Measurements from ENCODE around the gene DCDC2C. TPM values are rescaled to one million over a fixed set of nuclear protein-coding genes. Genes with fewer than 3 reads are reported as not detected.
A peak's percentile ranks its signal among the peaks of the same experiment; 100 is the strongest.

The DCDC2C gene
- total and polyA plus RNA-seq, 7 experiments from 2014 or later = not detected

GRCh38 chr2:3664925-3665324, 38.5 kb upstream of the DCDC2C start:
- peaks cover 0 to 8% (median 5%) of the 10 kb centered on the region in 5 donors for H3K27me3 Mint-ChIP-seq
- H3K9me3 ChIP-seq (ENCODE audit: control insufficient read depth in 2 of 3, low read length in 3 of 3) = no peaks in the 10 kb centered on the region
- ChIA-PET CTCF (interaction anchor here (0.7 kb wide), 1 partner anchor 1545 kb away, joined by 4 read pairs; no protein-coding TSS in a partner anchor), POLR2A (no interaction called here)
- H3K36me3 ChIP-seq (ENCODE audit: control insufficient read depth in 2 of 3, insufficient read depth in 3 of 3, low read length in 3 of 3) = no peaks in the 10 kb centered on the region
- no peaks in the 10 kb centered on the region for H3K27me3 ChIP-seq (ENCODE audit: control insufficient read depth in 2 of 2, insufficient read depth in 2 of 2, low read length in 2 of 2)
- no peak for DNase-seq
- no peak for ATAC-seq
- H3K4me1 Mint-ChIP-seq = peaks cover 0 to 5% (median 0%) of the 10 kb centered on the region in 7 donors
- H3K36me3 Mint-ChIP-seq = no peaks in the 10 kb centered on the region
- H3K4me3 ChIP-seq (ENCODE audit: low read length) = no peak overlapping the region
- intact Hi-C loops (cut with micrococcal nuclease) = no loop called here
- H3K9me3 Mint-ChIP-seq = peaks cover 0 to 1% (median 0%) of the 10 kb centered on the region in 11 donors
- H3K4me1 ChIP-seq (ENCODE audit: control insufficient read depth in 2 of 2, insufficient read depth in 2 of 2, low read length in 2 of 2) = no peaks in the 10 kb centered on the region
- H3K27ac ChIP-seq (ENCODE audit: low read depth, low read length) = no peak overlapping the region
- no peak overlapping the region for H3K4me3 Mint-ChIP-seq
- no peak overlapping the region for H3K27ac Mint-ChIP-seq

DNA sequence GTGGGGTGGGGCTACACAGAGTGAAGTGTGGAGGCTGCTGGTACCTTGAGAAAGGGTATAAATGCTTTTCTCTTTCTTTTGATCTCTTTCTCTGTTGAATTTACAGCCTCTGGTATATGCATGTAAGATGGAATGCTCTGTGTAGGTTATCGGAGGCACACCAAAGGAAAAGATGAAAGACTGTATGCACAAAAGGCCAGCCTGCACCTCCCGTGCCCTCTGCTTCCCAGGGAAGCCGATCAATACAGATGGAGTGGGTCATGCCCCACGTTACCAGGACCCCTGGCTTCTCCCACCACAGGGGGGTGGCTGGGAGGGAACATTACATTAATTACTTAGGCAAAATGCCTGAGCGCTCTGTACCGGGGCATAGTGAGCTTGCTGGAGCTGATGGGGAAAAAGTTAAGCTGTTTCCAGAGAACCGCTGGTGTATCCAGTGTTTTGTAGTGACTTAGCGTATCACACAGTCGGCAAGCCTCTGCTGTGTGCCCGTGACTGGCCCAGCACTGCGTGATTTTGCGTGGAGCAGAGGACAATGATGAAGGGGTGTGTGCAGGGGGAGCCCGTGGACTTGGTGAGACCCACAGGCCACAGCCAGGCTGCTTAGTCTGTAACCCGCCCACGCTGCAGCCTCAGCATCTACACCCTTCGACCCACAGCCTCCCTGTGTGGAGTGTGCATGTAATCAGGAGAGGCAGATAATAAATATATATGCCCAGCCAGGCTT, 37.3 kb upstream of the DCDC2C start:
- H3K4me3 ChIP-seq (ENCODE audit: low read length) = no peak overlapping the region
- H3K4me1 Mint-ChIP-seq = no peaks in the 10 kb centered on the region
- H3K4me3 Mint-ChIP-seq = no peak overlapping the region
- intact Hi-C loops (cut with micrococcal nuclease) = no loop called here
- no peaks in the 10 kb centered on the region for H3K36me3 ChIP-seq (ENCODE audit: control insufficient read depth in 2 of 3, insufficient read depth in 3 of 3, low read length in 3 of 3)
- H3K27ac ChIP-seq (ENCODE audit: low read depth, low read length) = no peak overlapping the region
- H3K27me3 ChIP-seq (ENCODE audit: control insufficient read depth in 2 of 2, insufficient read depth in 2 of 2, low read length in 2 of 2) = no peaks in the 10 kb centered on the region
- ATAC-seq (no peak), DNase-seq (peak in 1 of 9 donors; percentile 7)
- H3K9me3 ChIP-seq (ENCODE audit: control insufficient read depth in 2 of 3, low read length in 3 of 3) = no peaks in the 10 kb centered on the region
- H3K27me3 Mint-ChIP-seq = peaks cover 0 to 9% (median 5%) of the 10 kb centered on the region in 5 donors
- H3K4me1 ChIP-seq (ENCODE audit: control insufficient read depth in 2 of 2, insufficient read depth in 2 of 2, low read length in 2 of 2) = no peaks in the 10 kb centered on the region
- peaks cover 0 to 1% (median 0%) of the 10 kb centered on the region in 11 donors for H3K9me3 Mint-ChIP-seq
- no peaks in the 10 kb centered on the region for H3K36me3 Mint-ChIP-seq
- ChIA-PET POLR2A (no interaction called here), CTCF (no interaction called here)
- H3K27ac Mint-ChIP-seq = no peak overlapping the region

- no peaks in the 10 kb centered on the region for H3K4me1 ChIP-seq (ENCODE audit: control insufficient read depth in 2 of 2, insufficient read depth in 2 of 2, low read length in 2 of 2)
- H3K36me3 Mint-ChIP-seq = no peaks in the 10 kb centered on the region
- CTCF ChIA-PET = no interaction called here
- H3K27ac Mint-ChIP-seq = no peak overlapping the region
- POLR2A ChIA-PET = no interaction called here
- no peaks in the 10 kb centered on the region for H3K4me1 Mint-ChIP-seq
- intact Hi-C loops (cut with micrococcal nuclease) = no loop called here
- DNase-seq (peak in 1 of 9 donors; percentile 9), ATAC-seq (no peak)
- H3K27ac ChIP-seq (ENCODE audit: low read depth, low read length) = no peak overlapping the region
- no peak overlapping the region for H3K4me3 Mint-ChIP-seq
- H3K4me3 ChIP-seq (ENCODE audit: low read length) = no peak overlapping the region
- H3K9me3 ChIP-seq (ENCODE audit: control insufficient read depth in 2 of 3, low read length in 3 of 3) = no peaks in the 10 kb centered on the region
- H3K27me3 ChIP-seq (ENCODE audit: control insufficient read depth in 2 of 2, insufficient read depth in 2 of 2, low read length in 2 of 2) = no peaks in the 10 kb centered on the region
- H3K27me3 Mint-ChIP-seq = peaks cover 0 to 9% (median 5%) of the 10 kb centered on the region in 5 donors
- no peaks in the 10 kb centered on the region for H3K36me3 ChIP-seq (ENCODE audit: control insufficient read depth in 2 of 3, insufficient read depth in 3 of 3, low read length in 3 of 3)
- peaks cover 0 to 1% (median 0%) of the 10 kb centered on the region in 11 donors for H3K9me3 Mint-ChIP-seq
These were observed 36.8 kb upstream of the DCDC2C start for GRCh38 chr2:3666613-3666975.

- no peak overlapping the region for H3K27ac Mint-ChIP-seq
- H3K27me3 Mint-ChIP-seq = peaks cover 0 to 9% (median 5%) of the 10 kb centered on the region in 5 donors
- no peak overlapping the region for H3K4me3 Mint-ChIP-seq
- Histone ChIP-seq H3K9me3 (ENCODE audit: control insufficient read depth in 2 of 3, low read length in 3 of 3) (no peaks in the 10 kb centered on the region), H3K4me1 (ENCODE audit: control insufficient read depth in 2 of 2, insufficient read depth in 2 of 2, low read length in 2 of 2) (no peaks in the 10 kb centered on the region), H3K27ac (ENCODE audit: low read depth, low read length) (no peak overlapping the region), H3K27me3 (ENCODE audit: control insufficient read depth in 2 of 2, insufficient read depth in 2 of 2, low read length in 2 of 2) (no peaks in the 10 kb centered on the region), H3K36me3 (ENCODE audit: control insufficient read depth in 2 of 3, insufficient read depth in 3 of 3, low read length in 3 of 3) (no peaks in the 10 kb centered on the region), H3K4me3 (ENCODE audit: low read length) (no peak overlapping the region)
- ChIA-PET CTCF (no interaction called here), POLR2A (no interaction called here)
- H3K9me3 Mint-ChIP-seq = peaks cover 0 to 1% (median 0%) of the 10 kb centered on the region in 11 donors
- ATAC-seq (no peak), DNase-seq (peak in 1 of 9 donors; percentile 16)
- H3K4me1 Mint-ChIP-seq = no peaks in the 10 kb centered on the region
- intact Hi-C loops (cut with micrococcal nuclease) = no loop called here
- H3K36me3 Mint-ChIP-seq = no peaks in the 10 kb centered on the region
These were observed 36.2 kb upstream of the DCDC2C start for GRCh38 chr2:3667151-3667631.

- no peaks in the 10 kb centered on the region for H3K4me1 Mint-ChIP-seq
- intact Hi-C loops (cut with micrococcal nuclease) = no loop called here
- DNase-seq (no peak), ATAC-seq (no peak)
- H3K4me1 ChIP-seq (ENCODE audit: control insufficient read depth in 2 of 2, insufficient read depth in 2 of 2, low read length in 2 of 2) = no peaks in the 10 kb centered on the region
- H3K27me3 Mint-ChIP-seq = peaks cover 0 to 9% (median 5%) of the 10 kb centered on the region in 5 donors
- H3K4me3 ChIP-seq (ENCODE audit: low read length) = no peak overlapping the region
- POLR2A ChIA-PET = no interaction called here
- peaks cover 0 to 1% (median 0%) of the 10 kb centered on the region in 11 donors for H3K9me3 Mint-ChIP-seq
- H3K27me3 ChIP-seq (ENCODE audit: control insufficient read depth in 2 of 2, insufficient read depth in 2 of 2, low read length in 2 of 2) = no peaks in the 10 kb centered on the region
- no peak overlapping the region for H3K27ac Mint-ChIP-seq
- CTCF ChIA-PET = no interaction called here
- no peaks in the 10 kb centered on the region for H3K9me3 ChIP-seq (ENCODE audit: control insufficient read depth in 2 of 3, low read length in 3 of 3)
- no peaks in the 10 kb centered on the region for H3K36me3 Mint-ChIP-seq
- no peak overlapping the region for H3K27ac ChIP-seq (ENCODE audit: low read depth, low read length)
- no peaks in the 10 kb centered on the region for H3K36me3 ChIP-seq (ENCODE audit: control insufficient read depth in 2 of 3, insufficient read depth in 3 of 3, low read length in 3 of 3)
- H3K4me3 Mint-ChIP-seq = no peak overlapping the region
These were observed 33.7 kb upstream of the DCDC2C start for GRCh38 chr2:3669656-3670055.

- Mint-ChIP-seq H3K27ac (no peak overlapping the region), H3K36me3 (no peaks in the 10 kb centered on the region), H3K27me3 (peaks cover 0 to 9% (median 5%) of the 10 kb centered on the region in 5 donors), H3K4me1 (no peaks in the 10 kb centered on the region), H3K4me3 (no peak overlapping the region), H3K9me3 (peaks cover 0 to 1% (median 0%) of the 10 kb centered on the region in 11 donors)
- Histone ChIP-seq H3K27me3 (ENCODE audit: control insufficient read depth in 2 of 2, insufficient read depth in 2 of 2, low read length in 2 of 2) (no peaks in the 10 kb centered on the region), H3K36me3 (ENCODE audit: control insufficient read depth in 2 of 3, insufficient read depth in 3 of 3, low read length in 3 of 3) (no peaks in the 10 kb centered on the region), H3K27ac (ENCODE audit: low read depth, low read length) (no peak overlapping the region), H3K4me1 (ENCODE audit: control insufficient read depth in 2 of 2, insufficient read depth in 2 of 2, low read length in 2 of 2) (no peaks in the 10 kb centered on the region), H3K4me3 (ENCODE audit: low read length) (no peak overlapping the region), H3K9me3 (ENCODE audit: control insufficient read depth in 2 of 3, low read length in 3 of 3) (no peaks in the 10 kb centered on the region)
- ATAC-seq (no peak), DNase-seq (no peak)
- intact Hi-C loops (cut with micrococcal nuclease) = no loop called here
- CTCF ChIA-PET = no interaction called here
- POLR2A ChIA-PET = no interaction called here
These were observed 33.0 kb upstream of the DCDC2C start for GRCh38 chr2:3670376-3670775.

DNA sequence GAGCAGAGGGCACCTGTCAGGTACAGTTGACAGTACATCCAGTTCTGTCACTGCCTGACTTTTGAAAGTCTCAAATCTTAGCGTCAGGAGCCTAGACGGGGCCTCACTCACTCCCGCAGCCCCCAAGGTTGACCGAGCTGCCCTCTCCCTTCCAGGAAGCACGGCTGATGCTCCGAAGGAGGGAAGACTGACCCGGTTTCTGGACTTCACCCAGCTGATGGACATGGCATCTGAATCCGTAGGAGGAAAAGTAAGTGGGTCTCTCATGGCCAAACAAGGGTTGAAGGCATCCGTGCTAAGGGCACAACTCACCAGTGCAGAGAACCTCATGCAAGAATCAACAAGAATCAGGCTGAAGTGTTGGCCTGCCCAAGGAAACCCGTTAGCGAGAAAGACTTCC, 32.4 kb upstream of the DCDC2C start:
- Mint-ChIP-seq H3K27ac (no peak overlapping the region), H3K36me3 (no peaks in the 10 kb centered on the region), H3K27me3 (peaks cover 0 to 9% (median 5%) of the 10 kb centered on the region in 5 donors), H3K4me1 (no peaks in the 10 kb centered on the region), H3K4me3 (no peak overlapping the region), H3K9me3 (peaks cover 0 to 1% (median 0%) of the 10 kb centered on the region in 11 donors)
- H3K4me3 ChIP-seq (ENCODE audit: low read length) = no peak overlapping the region
- H3K27ac ChIP-seq (ENCODE audit: low read depth, low read length) = no peak overlapping the region
- ChIA-PET POLR2A (interaction anchor here (0.6 kb wide), 1 partner anchor 307 kb away, joined by 3 read pairs; no protein-coding TSS in a partner anchor), CTCF (no interaction called here)
- no peak for DNase-seq
- intact Hi-C loops (cut with micrococcal nuclease) = no loop called here
- ATAC-seq = no peak
- H3K27me3 ChIP-seq (ENCODE audit: control insufficient read depth in 2 of 2, insufficient read depth in 2 of 2, low read length in 2 of 2) = no peaks in the 10 kb centered on the region
- no peaks in the 10 kb centered on the region for H3K9me3 ChIP-seq (ENCODE audit: control insufficient read depth in 2 of 3, low read length in 3 of 3)
- no peaks in the 10 kb centered on the region for H3K4me1 ChIP-seq (ENCODE audit: control insufficient read depth in 2 of 2, insufficient read depth in 2 of 2, low read length in 2 of 2)
- H3K36me3 ChIP-seq (ENCODE audit: control insufficient read depth in 2 of 3, insufficient read depth in 3 of 3, low read length in 3 of 3) = no peaks in the 10 kb centered on the region
